Measurements from ENCODE around the gene MALSU1. TPM values are rescaled to one million over a fixed set of nuclear protein-coding genes. Genes with fewer than 3 reads are reported as not detected.

Gene MALSU1
- polyA plus RNA-seq, 1 experiment = 26.5 TPM

DNA sequence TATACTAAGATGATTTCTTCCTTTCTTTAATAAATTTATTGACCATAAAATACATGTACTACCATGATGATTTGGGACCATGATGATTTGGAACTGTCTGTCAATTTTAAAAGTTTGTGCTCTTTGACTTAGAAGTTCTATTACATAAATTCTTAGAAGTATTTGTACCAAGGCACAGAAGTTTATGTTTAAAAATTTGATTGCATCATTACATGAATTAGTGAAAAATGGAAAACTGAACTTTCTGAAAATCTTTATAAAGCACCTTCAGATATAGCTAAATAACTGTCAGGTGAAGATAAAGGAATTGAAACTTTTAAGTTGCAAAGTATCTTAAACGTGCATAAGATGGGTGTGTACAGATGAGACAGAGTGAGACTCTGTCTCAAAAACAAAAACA lies 32.0 kb downstream of the MALSU1 start:
- ChIA-PET POLR2A (no interaction called here), CTCF (no interaction called here)
- Histone ChIP-seq H3K36me3 (ENCODE audit: control insufficient read depth, insufficient read depth, low read length) (no peaks in the 10 kb centered on the region), H3K27me3 (ENCODE audit: control insufficient read depth, insufficient read depth, low read length) (no peaks in the 10 kb centered on the region), H3K4me3 (ENCODE audit: low read depth, low read length) (no peak overlapping the region)
- DNase-seq (ENCODE audit: low read depth) = no peak
- TF ChIP-seq, protein P1, sequence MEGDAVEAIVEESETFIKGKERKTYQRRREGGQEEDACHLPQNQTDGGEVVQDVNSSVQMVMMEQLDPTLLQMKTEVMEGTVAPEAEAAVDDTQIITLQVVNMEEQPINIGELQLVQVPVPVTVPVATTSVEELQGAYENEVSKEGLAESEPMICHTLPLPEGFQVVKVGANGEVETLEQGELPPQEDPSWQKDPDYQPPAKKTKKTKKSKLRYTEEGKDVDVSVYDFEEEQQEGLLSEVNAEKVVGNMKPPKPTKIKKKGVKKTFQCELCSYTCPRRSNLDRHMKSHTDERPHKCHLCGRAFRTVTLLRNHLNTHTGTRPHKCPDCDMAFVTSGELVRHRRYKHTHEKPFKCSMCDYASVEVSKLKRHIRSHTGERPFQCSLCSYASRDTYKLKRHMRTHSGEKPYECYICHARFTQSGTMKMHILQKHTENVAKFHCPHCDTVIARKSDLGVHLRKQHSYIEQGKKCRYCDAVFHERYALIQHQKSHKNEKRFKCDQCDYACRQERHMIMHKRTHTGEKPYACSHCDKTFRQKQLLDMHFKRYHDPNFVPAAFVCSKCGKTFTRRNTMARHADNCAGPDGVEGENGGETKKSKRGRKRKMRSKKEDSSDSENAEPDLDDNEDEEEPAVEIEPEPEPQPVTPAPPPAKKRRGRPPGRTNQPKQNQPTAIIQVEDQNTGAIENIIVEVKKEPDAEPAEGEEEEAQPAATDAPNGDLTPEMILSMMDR (IDR thresholded peaks at IDR 0.05; ENCODE audit: insufficient read depth, low read depth, low read length) = no peak

DNA sequence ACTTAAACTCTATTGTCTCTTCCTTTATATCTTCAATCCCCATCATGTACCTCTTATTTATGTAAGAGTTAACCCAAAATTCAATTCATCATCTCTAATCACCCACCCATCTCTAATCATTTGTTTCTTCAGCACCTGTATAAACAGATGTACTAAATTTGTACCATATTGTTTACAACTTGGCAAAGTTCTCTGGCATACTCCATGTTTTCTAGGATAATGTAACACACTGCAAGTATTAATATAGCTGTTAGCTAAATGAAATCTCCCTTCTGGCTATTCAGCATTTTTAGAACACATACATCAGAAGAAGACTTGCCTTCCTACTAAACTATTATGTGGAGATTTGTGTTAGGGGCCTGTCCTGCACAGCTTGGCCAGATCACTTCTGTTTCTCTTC lies 33.1 kb downstream of the MALSU1 start:
- ChIA-PET POLR2A (no interaction called here), CTCF (no interaction called here)
- H3K36me3 ChIP-seq (ENCODE audit: control insufficient read depth, insufficient read depth, low read length) = no peaks in the 10 kb centered on the region
- no peak for DNase-seq (ENCODE audit: low read depth)
- TF ChIP-seq, protein P1 (IDR thresholded peaks at IDR 0.05; ENCODE audit: insufficient read depth, low read depth, low read length) = no peak
- H3K27me3 ChIP-seq (ENCODE audit: control insufficient read depth, insufficient read depth, low read length) = no peaks in the 10 kb centered on the region
- no peak overlapping the region for H3K4me3 ChIP-seq (ENCODE audit: low read depth, low read length)

DNA sequence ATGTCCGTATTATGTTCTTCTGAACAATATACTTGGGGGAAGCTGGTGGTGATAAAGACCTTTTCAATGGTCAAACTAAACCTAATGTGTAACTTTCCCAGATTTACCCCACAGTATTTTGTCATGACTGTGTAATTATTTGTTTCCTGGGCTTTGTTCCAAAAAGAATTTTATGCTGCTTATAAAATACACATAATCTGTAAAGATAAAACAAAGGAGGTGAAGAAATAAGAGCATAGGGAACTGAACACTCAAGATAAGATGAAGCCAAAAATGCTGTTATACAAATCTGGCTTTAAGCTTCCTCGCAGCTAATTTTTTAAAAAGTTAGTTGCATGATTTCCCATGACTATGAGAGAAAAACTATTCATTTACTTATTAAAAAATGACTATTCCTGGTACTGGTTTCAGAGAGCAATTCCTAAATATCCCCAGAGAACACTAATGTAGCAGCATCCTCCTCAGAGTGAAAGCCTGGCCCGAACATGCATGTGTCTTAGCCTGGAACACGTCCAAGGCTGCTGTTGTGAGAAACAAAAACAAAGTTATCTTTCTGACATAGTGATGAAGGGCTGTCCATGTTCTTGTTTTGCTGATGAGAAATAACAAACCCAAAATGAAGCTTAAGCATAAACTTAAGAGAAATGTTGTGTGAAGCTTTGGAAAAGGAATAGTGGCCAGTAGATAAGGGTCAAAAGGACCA lies 33.9 kb downstream of the MALSU1 start:
- H3K4me3 ChIP-seq (ENCODE audit: low read depth, low read length) = no peak overlapping the region
- TF ChIP-seq, protein P1 (IDR thresholded peaks at IDR 0.05; ENCODE audit: insufficient read depth, low read depth, low read length) = no peak
- no peaks in the 10 kb centered on the region for H3K36me3 ChIP-seq (ENCODE audit: control insufficient read depth, insufficient read depth, low read length)
- H3K27me3 ChIP-seq (ENCODE audit: control insufficient read depth, insufficient read depth, low read length) = no peaks in the 10 kb centered on the region
- CTCF ChIA-PET = interaction anchor here (1.1 kb wide), 1 partner anchor 13 kb away, joined by 3 read pairs; no protein-coding TSS in a partner anchor
- peak; percentile 8 for DNase-seq (ENCODE audit: low read depth)
- POLR2A ChIA-PET = no interaction called here

DNA sequence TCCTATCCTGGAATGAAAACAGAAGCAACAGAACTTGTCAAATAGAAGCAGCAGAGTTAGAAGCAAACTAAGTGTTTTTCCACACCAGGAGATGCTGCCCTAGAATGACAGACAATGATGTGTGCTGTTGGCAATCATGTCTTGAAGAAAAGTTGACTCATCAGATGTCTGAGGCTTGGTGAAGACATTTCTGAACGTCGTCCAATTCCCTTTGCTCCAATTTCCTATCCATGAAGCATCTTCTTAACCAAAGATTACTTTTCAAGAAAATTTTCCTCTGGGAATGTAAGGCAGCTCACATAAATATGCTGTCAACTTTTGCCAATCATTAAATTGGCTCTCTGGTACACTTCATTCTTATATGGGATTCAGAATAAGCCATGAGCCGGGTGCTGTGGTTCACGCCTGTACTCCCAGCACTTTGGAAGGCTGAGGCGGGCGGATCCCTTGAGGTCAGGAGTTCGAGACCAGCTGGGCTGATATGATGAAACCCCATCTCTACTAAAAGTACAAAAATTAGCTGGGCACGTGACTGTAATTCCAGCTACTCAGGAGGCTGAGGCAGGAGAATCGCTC lies 34.6 kb downstream of the MALSU1 start:
- TF ChIP-seq, protein P1 (IDR thresholded peaks at IDR 0.05; ENCODE audit: insufficient read depth, low read depth, low read length) = no peak
- no peaks in the 10 kb centered on the region for H3K27me3 ChIP-seq (ENCODE audit: control insufficient read depth, insufficient read depth, low read length)
- H3K4me3 ChIP-seq (ENCODE audit: low read depth, low read length) = no peak overlapping the region
- CTCF ChIA-PET = interaction anchor here (0.6 to 1.1 kb wide), 2 partner anchors 12 to 14 kb away, joined by 3 to 4 read pairs; no protein-coding TSS in a partner anchor
- peak; percentile 72 for DNase-seq (ENCODE audit: low read depth)
- POLR2A ChIA-PET = no interaction called here
- no peaks in the 10 kb centered on the region for H3K36me3 ChIP-seq (ENCODE audit: control insufficient read depth, insufficient read depth, low read length)

DNA sequence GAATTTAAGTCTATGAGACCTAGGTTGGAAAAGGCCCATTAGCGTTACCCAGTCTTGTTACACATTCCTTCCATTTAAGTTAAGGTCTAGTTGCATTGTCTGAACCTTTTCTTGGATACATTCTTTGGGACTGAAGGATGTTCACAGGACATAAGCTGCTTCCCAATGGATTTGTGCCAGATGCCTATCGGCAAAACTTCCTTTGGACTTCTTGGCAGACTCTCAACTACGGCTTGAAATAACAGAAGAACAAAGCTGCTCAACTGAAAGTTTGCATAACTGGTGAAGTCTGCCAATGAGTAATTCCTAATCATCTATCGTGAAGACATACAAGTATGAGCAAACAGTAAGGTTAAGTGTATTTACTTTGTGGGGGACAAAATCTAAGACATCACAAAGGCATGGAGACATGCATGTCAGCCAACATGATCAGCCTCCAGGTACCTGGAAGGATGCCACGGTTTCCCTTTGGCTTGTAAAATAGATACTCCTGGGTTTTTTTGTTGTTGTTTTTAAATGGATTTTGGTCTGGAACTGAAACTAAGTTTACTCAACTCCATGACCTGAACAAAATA lies 35.4 kb downstream of the MALSU1 start:
- CTCF ChIA-PET = no interaction called here
- Histone ChIP-seq H3K27me3 (ENCODE audit: control insufficient read depth, insufficient read depth, low read length) (no peaks in the 10 kb centered on the region), H3K4me3 (ENCODE audit: low read depth, low read length) (no peak overlapping the region), H3K36me3 (ENCODE audit: control insufficient read depth, insufficient read depth, low read length) (no peaks in the 10 kb centered on the region)
- DNase-seq (ENCODE audit: low read depth) = peak; percentile 92
- POLR2A ChIA-PET = interaction anchor here (0.6 kb wide), 1 partner anchor 41 kb away, joined by 3 read pairs; no protein-coding TSS in a partner anchor
- TF ChIP-seq, protein P1 (IDR thresholded peaks at IDR 0.05; ENCODE audit: insufficient read depth, low read depth, low read length) = no peak
